ENCODE results near the gene UBL3. TPM values are rescaled to one million over a fixed set of nuclear protein-coding genes. Genes with fewer than 3 reads are reported as not detected.

Gene UBL3, protein sequence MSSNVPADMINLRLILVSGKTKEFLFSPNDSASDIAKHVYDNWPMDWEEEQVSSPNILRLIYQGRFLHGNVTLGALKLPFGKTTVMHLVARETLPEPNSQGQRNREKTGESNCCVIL
- 10.9 and 12.8 TPM in 2 replicates for total RNA-seq

GRCh38 chr13:29850213-29850898 is at the start of gene UBL3:
Gene UBL3, minus strand, starts transcription at chr13:29850617. Its CDS starts 1,079 bp downstream, at chr13:29849538.
- H3K4me3 Mint-ChIP-seq: peak within 1 kb of the TSS; percentile 97
- H3K9me3 Mint-ChIP-seq: no peaks in the 10 kb centered on the region

DNA sequence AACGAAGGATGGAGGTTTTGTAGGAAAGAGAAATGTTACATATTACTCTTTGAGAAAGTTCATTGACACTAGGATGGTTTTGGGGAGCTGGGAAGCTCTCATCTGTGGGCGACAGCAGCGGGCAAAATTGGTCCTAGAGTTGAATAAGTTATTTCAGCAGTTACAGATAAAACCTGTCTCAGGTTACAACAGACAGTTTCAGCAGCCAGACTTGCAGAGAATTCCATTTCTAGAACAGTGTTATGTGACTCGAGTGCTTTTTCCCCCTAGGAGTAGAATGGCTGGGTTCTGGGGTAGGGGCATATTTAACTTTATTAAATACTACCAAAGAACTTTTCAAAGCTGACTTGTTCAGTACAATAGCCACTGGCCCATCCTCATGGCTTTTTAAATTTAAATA is 46.7 kb upstream of the UBL3 start:
- Mint-ChIP-seq H3K9me3 (no peaks in the 10 kb centered on the region), H3K36me3 (ENCODE audit: low read depth) (no peaks in the 10 kb centered on the region), H3K27ac (no peak overlapping the region), H3K4me1 (ENCODE audit: low read depth) (peaks cover 5% of the 10 kb centered on the region), H3K4me3 (no peak overlapping the region), H3K27me3 (ENCODE audit: insufficient read depth) (peaks cover 27% of the 10 kb centered on the region)
- DNase-seq (ENCODE audit: low spot score): no peak
- intact Hi-C loops (cut with micrococcal nuclease): no loop called here

More at GRCh38 chr13:29850213-29850898, at the start of gene UBL3:
- intact Hi-C loops (cut with micrococcal nuclease): loop anchor here (1.0 to 10.0 kb wide), 11 partner anchors 19 to 1716 kb away; partner anchors contain the start of genes HMGB1, KATNAL1, PAN3 and SLC7A1
- H3K27me3 Mint-ChIP-seq (ENCODE audit: insufficient read depth): no peaks in the 10 kb centered on the region
- H3K27ac Mint-ChIP-seq: peak within 1 kb of the TSS; percentile 98
- H3K4me1 Mint-ChIP-seq (ENCODE audit: low read depth): peaks cover 50% of the 10 kb centered on the region
- peak; percentile 90 for DNase-seq (ENCODE audit: low spot score)
- peaks cover 11% of the 10 kb centered on the region for H3K36me3 Mint-ChIP-seq (ENCODE audit: low read depth)

- no peak overlapping the region for H3K4me3 Mint-ChIP-seq
- no peak overlapping the region for H3K27ac Mint-ChIP-seq
- no peak for DNase-seq (ENCODE audit: low spot score)
- no peaks in the 10 kb centered on the region for H3K9me3 Mint-ChIP-seq
- intact Hi-C loops (cut with micrococcal nuclease): no loop called here
- H3K27me3 Mint-ChIP-seq (ENCODE audit: insufficient read depth): peaks cover 12% of the 10 kb centered on the region
- H3K36me3 Mint-ChIP-seq (ENCODE audit: low read depth): no peaks in the 10 kb centered on the region
- peaks cover 2% of the 10 kb centered on the region for H3K4me1 Mint-ChIP-seq (ENCODE audit: low read depth)
These were observed 43.0 kb upstream of the UBL3 start for GRCh38 chr13:29893438-29893837.

GRCh38 chr13:29892151-29892550 is 41.7 kb upstream of the UBL3 start:
- intact Hi-C loops (cut with micrococcal nuclease): no loop called here
- no peak for DNase-seq (ENCODE audit: low spot score)
- peaks cover 15% of the 10 kb centered on the region for H3K4me1 Mint-ChIP-seq (ENCODE audit: low read depth)
- no peaks in the 10 kb centered on the region for H3K36me3 Mint-ChIP-seq (ENCODE audit: low read depth)
- no peaks in the 10 kb centered on the region for H3K9me3 Mint-ChIP-seq
- H3K4me3 Mint-ChIP-seq: no peak overlapping the region
- peaks cover 3% of the 10 kb centered on the region for H3K27me3 Mint-ChIP-seq (ENCODE audit: insufficient read depth)
- no peak overlapping the region for H3K27ac Mint-ChIP-seq

DNA sequence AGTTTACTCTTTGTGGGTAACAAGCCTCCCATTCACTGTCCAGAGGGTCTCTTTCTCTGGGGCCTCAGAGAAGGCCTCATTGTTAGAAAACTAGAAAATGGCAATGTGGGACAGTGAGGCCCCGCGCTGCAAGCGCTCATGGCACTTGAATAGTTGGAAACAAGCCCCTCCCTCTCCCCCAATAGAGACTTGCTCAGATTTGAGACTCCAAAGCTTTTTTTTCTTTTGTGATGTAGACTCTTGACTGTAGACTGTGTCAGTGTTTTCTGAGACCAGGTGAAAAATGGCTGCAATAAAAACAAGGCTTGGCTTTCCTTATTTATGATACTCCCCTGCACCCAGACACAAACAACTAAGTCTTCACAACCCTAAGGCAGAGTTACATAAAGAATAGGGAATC is 38.7 kb upstream of the UBL3 start:
- DNase-seq (ENCODE audit: low spot score): no peak
- intact Hi-C loops (cut with micrococcal nuclease): no loop called here
- no peak overlapping the region for H3K27ac Mint-ChIP-seq
- peaks cover 7% of the 10 kb centered on the region for H3K27me3 Mint-ChIP-seq (ENCODE audit: insufficient read depth)
- no peak overlapping the region for H3K4me3 Mint-ChIP-seq
- no peaks in the 10 kb centered on the region for H3K36me3 Mint-ChIP-seq (ENCODE audit: low read depth)
- H3K9me3 Mint-ChIP-seq: no peaks in the 10 kb centered on the region
- H3K4me1 Mint-ChIP-seq (ENCODE audit: low read depth): peaks cover 32% of the 10 kb centered on the region

- H3K27ac Mint-ChIP-seq: no peak overlapping the region
- intact Hi-C loops (cut with micrococcal nuclease): no loop called here
- peaks cover 4% of the 10 kb centered on the region for H3K27me3 Mint-ChIP-seq (ENCODE audit: insufficient read depth)
- H3K4me3 Mint-ChIP-seq: no peak overlapping the region
- no peak for DNase-seq (ENCODE audit: low spot score)
- H3K9me3 Mint-ChIP-seq: no peaks in the 10 kb centered on the region
- no peaks in the 10 kb centered on the region for H3K36me3 Mint-ChIP-seq (ENCODE audit: low read depth)
- H3K4me1 Mint-ChIP-seq (ENCODE audit: low read depth): peaks cover 32% of the 10 kb centered on the region
These were observed 37.9 kb upstream of the UBL3 start for GRCh38 chr13:29888306-29888705.

- H3K36me3 Mint-ChIP-seq (ENCODE audit: low read depth): no peaks in the 10 kb centered on the region
- H3K4me3 Mint-ChIP-seq: no peak overlapping the region
- peaks cover 32% of the 10 kb centered on the region for H3K4me1 Mint-ChIP-seq (ENCODE audit: low read depth)
- no peaks in the 10 kb centered on the region for H3K9me3 Mint-ChIP-seq
- no peak for DNase-seq (ENCODE audit: low spot score)
- intact Hi-C loops (cut with micrococcal nuclease): no loop called here
- H3K27ac Mint-ChIP-seq: no peak overlapping the region
- peaks cover 4% of the 10 kb centered on the region for H3K27me3 Mint-ChIP-seq (ENCODE audit: insufficient read depth)
These were observed 37.3 kb upstream of the UBL3 start for GRCh38 chr13:29887686-29888085.

DNA sequence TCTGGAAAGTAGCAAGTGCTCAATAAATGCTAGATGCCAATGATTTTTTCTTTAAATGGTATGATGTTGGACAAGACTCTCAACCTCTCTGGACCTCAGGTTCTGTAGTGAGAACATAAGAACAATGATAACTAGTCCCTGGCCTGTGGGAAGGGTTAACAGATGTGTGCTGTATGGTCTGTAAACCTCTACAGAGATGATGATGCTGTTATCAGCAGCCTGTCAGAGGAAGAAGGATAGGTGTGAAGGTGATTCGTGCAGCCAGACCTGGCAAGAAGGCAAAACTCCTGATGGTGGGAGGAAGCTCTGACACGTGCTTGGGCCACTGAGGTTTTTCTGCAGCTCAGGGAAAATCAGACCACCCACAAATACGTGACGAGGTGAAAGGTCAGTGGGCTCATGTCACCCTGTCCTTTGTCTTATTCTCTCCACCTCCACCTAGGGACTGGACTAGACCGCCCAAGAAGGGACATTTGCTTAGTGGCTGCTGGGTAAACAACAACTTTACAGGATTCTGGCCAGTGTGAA is 36.7 kb upstream of the UBL3 start:
- Mint-ChIP-seq H3K9me3 (no peaks in the 10 kb centered on the region), H3K4me1 (ENCODE audit: low read depth) (peaks cover 32% of the 10 kb centered on the region), H3K27me3 (ENCODE audit: insufficient read depth) (peaks cover 4% of the 10 kb centered on the region), H3K27ac (no peak overlapping the region), H3K36me3 (ENCODE audit: low read depth) (no peaks in the 10 kb centered on the region), H3K4me3 (no peak overlapping the region)
- DNase-seq (ENCODE audit: low spot score): no peak
- intact Hi-C loops (cut with micrococcal nuclease): no loop called here

DNA sequence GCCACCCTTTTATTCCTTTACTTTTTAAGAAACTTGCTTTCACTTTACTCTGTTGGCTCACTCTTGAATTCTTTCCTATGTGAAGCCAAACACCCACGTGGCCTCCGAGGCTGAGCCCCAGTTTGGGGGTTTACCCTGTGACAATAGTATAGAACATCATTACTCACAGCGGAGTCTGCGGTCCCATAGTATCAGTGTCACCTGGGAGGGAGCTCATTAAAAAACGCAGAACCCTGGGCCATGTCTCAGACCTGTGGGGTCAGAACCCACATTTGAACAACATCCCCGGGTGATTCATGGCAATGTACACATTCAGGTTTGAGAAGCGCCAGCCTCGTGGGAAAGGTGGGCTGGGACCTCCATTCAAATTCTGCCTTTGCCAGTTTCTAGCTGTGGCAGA is 36.0 kb upstream of the UBL3 start:
- Mint-ChIP-seq H3K9me3 (no peaks in the 10 kb centered on the region), H3K4me1 (ENCODE audit: low read depth) (peaks cover 32% of the 10 kb centered on the region), H3K27ac (no peak overlapping the region), H3K4me3 (no peak overlapping the region), H3K27me3 (ENCODE audit: insufficient read depth) (peaks cover 4% of the 10 kb centered on the region), H3K36me3 (ENCODE audit: low read depth) (no peaks in the 10 kb centered on the region)
- intact Hi-C loops (cut with micrococcal nuclease): no loop called here
- DNase-seq (ENCODE audit: low spot score): no peak

GRCh38 chr13:29885989-29886388 is 35.6 kb upstream of the UBL3 start:
- Mint-ChIP-seq H3K4me3 (no peak overlapping the region), H3K9me3 (no peaks in the 10 kb centered on the region), H3K4me1 (ENCODE audit: low read depth) (peaks cover 32% of the 10 kb centered on the region), H3K27ac (no peak overlapping the region), H3K36me3 (ENCODE audit: low read depth) (no peaks in the 10 kb centered on the region), H3K27me3 (ENCODE audit: insufficient read depth) (peaks cover 4% of the 10 kb centered on the region)
- DNase-seq (ENCODE audit: low spot score): no peak
- intact Hi-C loops (cut with micrococcal nuclease): no loop called here

GRCh38 chr13:29884671-29885430 is 34.4 kb upstream of the UBL3 start:
- H3K4me1 Mint-ChIP-seq (ENCODE audit: low read depth): peaks cover 32% of the 10 kb centered on the region
- H3K36me3 Mint-ChIP-seq (ENCODE audit: low read depth): no peaks in the 10 kb centered on the region
- peaks cover 4% of the 10 kb centered on the region for H3K27me3 Mint-ChIP-seq (ENCODE audit: insufficient read depth)
- no peak for DNase-seq (ENCODE audit: low spot score)
- H3K27ac Mint-ChIP-seq: no peak overlapping the region
- no peaks in the 10 kb centered on the region for H3K9me3 Mint-ChIP-seq
- H3K4me3 Mint-ChIP-seq: no peak overlapping the region
- intact Hi-C loops (cut with micrococcal nuclease): no loop called here

GRCh38 chr13:29883941-29884518 is 33.6 kb upstream of the UBL3 start:
- no peaks in the 10 kb centered on the region for H3K9me3 Mint-ChIP-seq
- intact Hi-C loops (cut with micrococcal nuclease): no loop called here
- peaks cover 32% of the 10 kb centered on the region for H3K4me1 Mint-ChIP-seq (ENCODE audit: low read depth)
- DNase-seq (ENCODE audit: low spot score): no peak
- peaks cover 6% of the 10 kb centered on the region for H3K27me3 Mint-ChIP-seq (ENCODE audit: insufficient read depth)
- H3K36me3 Mint-ChIP-seq (ENCODE audit: low read depth): no peaks in the 10 kb centered on the region
- H3K27ac Mint-ChIP-seq: no peak overlapping the region
- H3K4me3 Mint-ChIP-seq: no peak overlapping the region

GRCh38 chr13:29882076-29882475 is 31.7 kb upstream of the UBL3 start:
- DNase-seq (ENCODE audit: low spot score): no peak
- no peak overlapping the region for H3K4me3 Mint-ChIP-seq
- intact Hi-C loops (cut with micrococcal nuclease): no loop called here
- H3K9me3 Mint-ChIP-seq: no peaks in the 10 kb centered on the region
- no peak overlapping the region for H3K27ac Mint-ChIP-seq
- peaks cover 16% of the 10 kb centered on the region for H3K4me1 Mint-ChIP-seq (ENCODE audit: low read depth)
- peaks cover 16% of the 10 kb centered on the region for H3K27me3 Mint-ChIP-seq (ENCODE audit: insufficient read depth)
- no peaks in the 10 kb centered on the region for H3K36me3 Mint-ChIP-seq (ENCODE audit: low read depth)

All from activated T-helper 1 cell treated with anti-CD3 and anti-CD28 coated beads, Interleukin-12 subunit alpha, Interleukin-12 subunit beta, Interleukin-2, Interleukin-4 antibody, amounts not matched to agents 30 ng/mL and 10 ng/mL and 1 ng/mL, durations not matched to agents 14 hours and 24 hours and 36 hours (primary cell).